ENCODE results near the gene ARID1B.

The ARID1B gene

GRCh38 chr6:156948807-156949206 is 171.6 kb downstream of the ARID1B start:
- DNase-seq (ENCODE audit: low spot score) = no peak
- in situ Hi-C loops (cut with MboI; ENCODE audit: low sequenced_read_pairs, unreplicated experiment) = no loop called here
- no peak for TF ChIP-seq CTCF (IDR thresholded peaks at IDR 0.05; ENCODE audit: borderline replicate concordance, control extremely low read depth, extremely low read depth, insufficient read depth, missing control alignments)

- TF ChIP-seq CTCF (IDR thresholded peaks at IDR 0.05; ENCODE audit: borderline replicate concordance, control extremely low read depth, extremely low read depth, insufficient read depth, missing control alignments) = no peak
- no peak for DNase-seq (ENCODE audit: low spot score)
- in situ Hi-C loops (cut with MboI; ENCODE audit: low sequenced_read_pairs, unreplicated experiment) = no loop called here
Measured at GRCh38 chr6:156949376-156949775, 172.2 kb downstream of the ARID1B start.

GRCh38 chr6:156950084-156950483 is 172.9 kb downstream of the ARID1B start:
- in situ Hi-C loops (cut with MboI; ENCODE audit: low sequenced_read_pairs, unreplicated experiment) = no loop called here
- TF ChIP-seq CTCF (IDR thresholded peaks at IDR 0.05; ENCODE audit: borderline replicate concordance, control extremely low read depth, extremely low read depth, insufficient read depth, missing control alignments) = no peak
- no peak for DNase-seq (ENCODE audit: low spot score)

GRCh38 chr6:156950531-156950930 is 173.4 kb downstream of the ARID1B start:
- no peak for TF ChIP-seq CTCF (IDR thresholded peaks at IDR 0.05; ENCODE audit: borderline replicate concordance, control extremely low read depth, extremely low read depth, insufficient read depth, missing control alignments)
- in situ Hi-C loops (cut with MboI; ENCODE audit: low sequenced_read_pairs, unreplicated experiment) = no loop called here
- DNase-seq (ENCODE audit: low spot score) = no peak

GRCh38 chr6:156952401-156952800 is 175.2 kb downstream of the ARID1B start:
- no peak for DNase-seq (ENCODE audit: low spot score)
- in situ Hi-C loops (cut with MboI; ENCODE audit: low sequenced_read_pairs, unreplicated experiment) = no loop called here
- TF ChIP-seq CTCF (IDR thresholded peaks at IDR 0.05; ENCODE audit: borderline replicate concordance, control extremely low read depth, extremely low read depth, insufficient read depth, missing control alignments) = no peak

- DNase-seq (ENCODE audit: low spot score) = no peak
- TF ChIP-seq CTCF (IDR thresholded peaks at IDR 0.05; ENCODE audit: borderline replicate concordance, control extremely low read depth, extremely low read depth, insufficient read depth, missing control alignments) = no peak
- in situ Hi-C loops (cut with MboI; ENCODE audit: low sequenced_read_pairs, unreplicated experiment) = no loop called here
Measured at GRCh38 chr6:156953127-156953478, 175.9 kb downstream of the ARID1B start.
